Measurements from ENCODE around the gene TTN. TPM values are rescaled to one million over a fixed set of nuclear protein-coding genes. Genes with fewer than 3 reads are reported as not detected.

TTN gene
- total RNA-seq, 1 donor: under 0.01 TPM

GRCh38 chr2:178732913-178733312 is 74.3 kb downstream of the TTN start:
- TF ChIP-seq CTCF (IDR thresholded peaks at IDR 0.05; ENCODE audit: insufficient read depth, low read depth, low read length): no peak
- DNase-seq (ENCODE audit: low read depth): no peak
- H3K4me3 ChIP-seq (ENCODE audit: low read depth, low read length): no peak overlapping the region

- no peak overlapping the region for H3K4me3 ChIP-seq (ENCODE audit: low read depth, low read length)
- no peak for DNase-seq (ENCODE audit: low read depth)
- TF ChIP-seq CTCF (IDR thresholded peaks at IDR 0.05; ENCODE audit: insufficient read depth, low read depth, low read length): no peak
These were observed 75.9 kb downstream of the TTN start for GRCh38 chr2:178731300-178731699.

- no peak overlapping the region for H3K4me3 ChIP-seq (ENCODE audit: low read depth, low read length)
- no peak for DNase-seq (ENCODE audit: low read depth)
- no peak for TF ChIP-seq CTCF (IDR thresholded peaks at IDR 0.05; ENCODE audit: insufficient read depth, low read depth, low read length)
These were observed 77.2 kb downstream of the TTN start for GRCh38 chr2:178730049-178730448.

GRCh38 chr2:178723786-178724346 is 83.4 kb downstream of the TTN start:
- no peak for DNase-seq (ENCODE audit: low read depth)
- TF ChIP-seq CTCF (IDR thresholded peaks at IDR 0.05; ENCODE audit: insufficient read depth, low read depth, low read length): no peak
- no peak overlapping the region for H3K4me3 ChIP-seq (ENCODE audit: low read depth, low read length)

- no peak overlapping the region for H3K4me3 ChIP-seq (ENCODE audit: low read depth, low read length)
- TF ChIP-seq CTCF (IDR thresholded peaks at IDR 0.05; ENCODE audit: insufficient read depth, low read depth, low read length): no peak
- DNase-seq (ENCODE audit: low read depth): no peak
These were observed 84.9 kb downstream of the TTN start for GRCh38 chr2:178722296-178722695.

GRCh38 chr2:178718988-178719387 is 88.2 kb downstream of the TTN start:
- TF ChIP-seq CTCF (IDR thresholded peaks at IDR 0.05; ENCODE audit: insufficient read depth, low read depth, low read length): no peak
- H3K4me3 ChIP-seq (ENCODE audit: low read depth, low read length): no peak overlapping the region
- no peak for DNase-seq (ENCODE audit: low read depth)

- no peak for DNase-seq (ENCODE audit: low read depth)
- no peak overlapping the region for H3K4me3 ChIP-seq (ENCODE audit: low read depth, low read length)
- TF ChIP-seq CTCF (IDR thresholded peaks at IDR 0.05; ENCODE audit: insufficient read depth, low read depth, low read length): no peak
These were observed 88.9 kb downstream of the TTN start for GRCh38 chr2:178718283-178718682.

Data from fibroblast of villous mesenchyme (primary cell).